H1 (cell line): Measurements from ENCODE around the gene FSIP1. TPM values are rescaled to one million over a fixed set of nuclear protein-coding genes. Genes with fewer than 3 reads are reported as not detected.

Source experiments
- CTCF ChIA-PET: fragments of 300-600 bp; sonication (Branson Sonifier 250); formaldehyde crosslinking; loops from one replicate; lab custom pipeline; 2021; ENCODE audit not compliant: partially characterized antibody; lab: Charles Lee
- POLR2A ChIA-PET: fragments of 300-600 bp; sonication (Branson Sonifier 250); formaldehyde crosslinking; loops from one replicate; lab custom pipeline; 2021; ENCODE audit warnings: inconsistent platforms; ENCODE audit not compliant: partially characterized antibody; lab: Charles Lee
- DNase-seq, 2 experiments: peaks; one replicate each; pipeline versions ENCODE4 v3.0.0 to v3.0.0-alpha.2; 2010 to 2022; ENCODE audit warnings: low spot score in 2 of 2, low read depth in 1 of 2, mixed read lengths in 1 of 2
- FAIRE-seq: peaks from 2 replicates; lab custom pipeline; 2011; peaks lifted over from hg19 to GRCh38; lab: Jason Lieb, UNC
- H2AFZ ChIP-seq: 2 replicates; pipeline ENCODE4 v1.8.1; 2012; ENCODE audit warnings: low read length, inconsistent platforms
- H2AK5ac ChIP-seq: 2 replicates; pipeline ENCODE4 v1.6.1; 2013; ENCODE audit warnings: low read depth, low read length
- H2BK120ac ChIP-seq: replicated peaks from 2 replicates; pipeline ENCODE3; 2013; ENCODE audit warnings: low read depth, low read length, inconsistent platforms
- H2BK12ac ChIP-seq: 2 replicates; pipeline ENCODE4 v1.6.1; 2013; ENCODE audit warnings: low read depth, low read length
- H2BK15ac ChIP-seq: 2 replicates; pipeline ENCODE4 v1.6.1; 2013; ENCODE audit warnings: low read length
- H2BK20ac ChIP-seq: 2 replicates; pipeline ENCODE4 v1.6.1; 2013; ENCODE audit warnings: low read length
- H2BK5ac ChIP-seq: 2 replicates; pipeline ENCODE4 v1.6.1; 2013; ENCODE audit warnings: low read depth, low read length
- H3K14ac ChIP-seq: 2 replicates; pipeline ENCODE4 v1.6.1; 2013; ENCODE audit warnings: inconsistent platforms; ENCODE audit not compliant: insufficient read length
- H3K18ac ChIP-seq: 2 replicates; pipeline ENCODE4 v1.6.1; 2013; ENCODE audit warnings: low read length; ENCODE audit errors: extremely low read depth
- H3K23ac ChIP-seq: 2 replicates; pipeline ENCODE4 v1.6.1; 2013; ENCODE audit warnings: inconsistent platforms; ENCODE audit not compliant: insufficient read length
- H3K23me2 ChIP-seq: 2 replicates; pipeline ENCODE4 v1.6.1; 2013; ENCODE audit warnings: low read depth, low read length
- H3K27ac ChIP-seq: 2 replicates; pipeline ENCODE4 v1.6.1; 2011; ENCODE audit warnings: low read depth, low read length, inconsistent platforms
- H3K27me3 ChIP-seq, 4 experiments: replicated peaks in 1 of 4; 1 replicate in 1 of 4; 2 replicates in 3 of 4; pipeline versions ENCODE4 v1.6.1 to v1.8.1; 2011 to 2013; ENCODE audit warnings: low read length in 3 of 4, mild to moderate bottlenecking in 3 of 4, inconsistent platforms in 2 of 4, mixed read lengths in 2 of 4, moderate library complexity in 1 of 4; ENCODE audit not compliant: control insufficient read depth in 3 of 4, insufficient read depth in 3 of 4; ENCODE audit errors: extremely low read depth in 1 of 4
- H3K36me3 ChIP-seq, 4 experiments: 2 replicates each; pipeline versions ENCODE4 v1.6.1 to v1.8.1; 2011 to 2013; ENCODE audit warnings: mild to moderate bottlenecking in 4 of 4, low read length in 3 of 4, moderate library complexity in 2 of 4, control low read depth in 1 of 4, inconsistent platforms in 1 of 4; ENCODE audit not compliant: insufficient read depth in 4 of 4, control insufficient read depth in 2 of 4
- H3K4ac ChIP-seq: replicated peaks from 2 replicates; pipeline ENCODE3; 2013; ENCODE audit warnings: low read length, low read depth, mixed read lengths, inconsistent platforms; ENCODE audit not compliant: insufficient read length
- H3K4me1 ChIP-seq, 4 experiments: replicated peaks in 1 of 4; 1 replicate in 1 of 4; 2 replicates in 3 of 4; pipeline versions ENCODE4 v1.6.1 to v1.8.1; 2011 to 2013; ENCODE audit warnings: low read length in 3 of 4, inconsistent platforms in 2 of 4, mixed read lengths in 1 of 4; ENCODE audit not compliant: insufficient read depth in 4 of 4, control insufficient read depth in 3 of 4
- H3K4me2 ChIP-seq, 2 experiments: 2 replicates each; pipeline versions ENCODE4 v1.6.1 to v1.8.1; 2011 to 2013; ENCODE audit warnings: low read depth in 2 of 2, low read length in 2 of 2, control low read depth in 1 of 2, inconsistent platforms in 1 of 2, mild to moderate bottlenecking in 1 of 2; ENCODE audit not compliant: insufficient read depth in 1 of 2
- H3K4me3 ChIP-seq, 4 experiments: fragments of 200-600, 300-600 bp in 1 of 4; sonication (generic), shearing (Covaris generic), sonication (Bioruptor Twin) in 1 of 4; 2 replicates each; pipeline versions ENCODE4 v1.5.1 to v1.8.1; 2011 to 2016; ENCODE audit warnings: low read length in 4 of 4, low read depth in 3 of 4, control low read depth in 2 of 4, inconsistent platforms in 2 of 4, mild to moderate bottlenecking in 2 of 4, mixed read lengths in 1 of 4, moderate library complexity in 1 of 4; ENCODE audit not compliant: insufficient read depth in 2 of 4; ENCODE audit errors: extremely low read depth in 1 of 4
- H3K56ac ChIP-seq: replicated peaks from 2 replicates; pipeline ENCODE3; 2013; ENCODE audit warnings: low read depth, mild to moderate bottlenecking, mixed read lengths, low read length, inconsistent platforms; ENCODE audit not compliant: insufficient read length
- H3K79me1 ChIP-seq: 2 replicates; pipeline ENCODE4 v1.6.1; 2013; ENCODE audit warnings: low read depth, low read length, control low read depth
- H3K79me2 ChIP-seq, 2 experiments: 2 replicates each; pipeline versions ENCODE4 v1.6.1 to v1.8.1; 2012 to 2013; ENCODE audit warnings: low read length in 2 of 2, mild to moderate bottlenecking in 2 of 2, inconsistent platforms in 1 of 2; ENCODE audit not compliant: insufficient read depth in 2 of 2, control insufficient read depth in 1 of 2
- H3K9ac ChIP-seq, 4 experiments: replicated peaks in 1 of 4; 1 replicate in 1 of 4; 2 replicates in 3 of 4; pipeline versions ENCODE4 v1.6.1 to v1.8.1; 2011 to 2013; ENCODE audit warnings: low read depth in 3 of 4, low read length in 3 of 4, control low read depth in 2 of 4, mild to moderate bottlenecking in 2 of 4, moderate library complexity in 2 of 4, inconsistent platforms in 1 of 4; ENCODE audit errors: extremely low read depth in 1 of 4
- H3K9me3 ChIP-seq, 2 experiments: 2 replicates each; pipeline versions ENCODE4 v1.6.1 to v1.8.1; 2012 to 2013; ENCODE audit warnings: mild to moderate bottlenecking in 2 of 2, moderate library complexity in 2 of 2, control low read depth in 1 of 2, inconsistent platforms in 1 of 2, low read depth in 1 of 2, low read length in 1 of 2, mixed read lengths in 1 of 2; ENCODE audit not compliant: insufficient read depth in 2 of 2
- H4K20me1 ChIP-seq, 2 experiments: replicated peaks in 1 of 2; 2 replicates each; pipeline versions ENCODE3 to v1.8.1; 2011 to 2013; ENCODE audit warnings: inconsistent platforms in 2 of 2, low read length in 2 of 2, mild to moderate bottlenecking in 1 of 2; ENCODE audit not compliant: insufficient read depth in 2 of 2, control insufficient read depth in 1 of 2
- H4K5ac ChIP-seq: 2 replicates; pipeline ENCODE4 v1.6.1; 2013; ENCODE audit warnings: low read length, low read depth, mixed read lengths, inconsistent platforms; ENCODE audit not compliant: insufficient read length
- H4K8ac ChIP-seq: 2 replicates; pipeline ENCODE4 v1.8.0; 2013; ENCODE audit warnings: mild to moderate bottlenecking, moderate library complexity, low read length, inconsistent platforms; ENCODE audit not compliant: insufficient read depth; ENCODE audit errors: extremely low read depth
- H4K91ac ChIP-seq: replicated peaks from 2 replicates; pipeline ENCODE3; 2013; ENCODE audit warnings: low read length, mixed read lengths, inconsistent platforms; ENCODE audit not compliant: insufficient read length
- EGR1 ChIP-seq: IDR thresholded peaks from 2 replicates; pipeline ENCODE4 v1.6.1; 2011; ENCODE audit warnings: low read depth, low read length, borderline replicate concordance
- ZNF274 ChIP-seq: IDR thresholded peaks from 2 replicates; pipeline ENCODE4 v1.7.0; 2012; ENCODE audit warnings: low read length, borderline replicate concordance; ENCODE audit errors: extremely low read depth
- WGBS, 2 experiments: shearing (Covaris generic) in 1 of 2; methylation state at CpG; one replicate each; pipeline versions ENCODE4 v1.1.6 to v1.1.7; 2013 to 2015; ENCODE audit warnings: low lambda C conversion rate in 2 of 2, mixed read lengths in 2 of 2, inconsistent platforms in 1 of 2, low coverage in 1 of 2, missing lambda C conversion rate in 1 of 2; ENCODE audit not compliant: insufficient replicate concordance in 2 of 2, insufficient coverage in 1 of 2, insufficient read length in 1 of 2; ENCODE audit errors: extremely low coverage in 1 of 2, missing lambda C conversion rate in 1 of 2; 5-methylcytosine and 5-hydroxymethylcytosine counted together
- polyA plus RNA-seq, 7 experiments: library from polyadenylated mRNA; depleted of rRNA in 3 of 7; stranded (reverse) in 5 of 7; unstranded in 2 of 7; fragments of >200 nt in 5 of 7; fragments of 200-250 nt in 2 of 7; gene quantifications; 1 replicate in 5 of 7; 2 replicates in 1 of 7; 4 replicates in 1 of 7; pipeline versions ENCODE4 v1.2.1 to v1.2.3, GENCODE V29; 2011 to 2013; ENCODE audit warnings: missing spikeins in 2 of 7, mixed read lengths in 2 of 7
- total RNA-seq: library from RNA; stranded (reverse); fragmentation: NEBNext Ultra II Directional; extraction: Animal tissue kit (Norgen Biotek cat#: 25700); gene quantifications from 2 replicates; pipeline ENCODE4 v1.2.1, GENCODE V29; 2021

The FSIP1 gene
- total and polyA plus RNA-seq, 2 of the 8 experiments (the other 6 are each of a cell fraction or from before 2014, with no cell fraction given) = 0.18 to 1.3 TPM

- Histone ChIP-seq H2BK120ac (no peak overlapping the region), H4K91ac (no peak overlapping the region), H3K36me3 (peaks cover 4 to 46% (median 24%) of the 10 kb centered on the region in 4 experiments), H3K27ac (no peak overlapping the region), H3K4ac (no peak overlapping the region), H2BK20ac (no peak overlapping the region), H2AK5ac (no peak overlapping the region), H4K5ac (no peak overlapping the region), H2BK12ac (no peak overlapping the region), H3K9ac (no peak overlapping the region), H2BK15ac (no peak overlapping the region), H3K27me3 (no peaks in the 10 kb centered on the region), H3K9me3 (no peaks in the 10 kb centered on the region), H3K23ac (no peak overlapping the region), H3K23me2 (no peaks in the 10 kb centered on the region), H3K4me3 (no peak overlapping the region), H2AFZ (no peak overlapping the region), H3K79me1 (peaks cover 2% of the 10 kb centered on the region; the same call in 1 of the 2 replicates), H3K4me1 (peaks cover 0 to 12% (median 10%) of the 10 kb centered on the region in 4 experiments; a peak in 5 of 7 replicates), H2BK5ac (no peak overlapping the region), H3K18ac (no peak overlapping the region), H3K14ac (no peak overlapping the region), H4K20me1 (peaks cover 3 to 8% of the 10 kb centered on the region in 2 experiments), H3K56ac (no peak overlapping the region), H3K4me2 (no peak overlapping the region), H4K8ac (no peak overlapping the region)
- ChIA-PET CTCF (interaction anchor here (0.7 to 2.8 kb wide), 3 partner anchors 19 to 55 kb away, joined by 3 to 13 read pairs (median 3); no protein-coding TSS in a partner anchor), POLR2A (interaction anchor here (1.5 kb wide), 1 partner anchor 86 kb away, joined by 3 read pairs; no protein-coding TSS in a partner anchor)
- no peak for DNase-seq
- WGBS, 2 experiments = 98% methylated on average over 2 of the region's 2 CpGs; no CpG with 5 or more reads in 1 of the 2 experiments
- no peak for FAIRE-seq
- no peak for TF ChIP-seq ZNF274
- no peak for TF ChIP-seq EGR1
- TF ChIP-seq, all 59 proteins: peak for 0
- H3K79me2 ChIP-seq = peaks cover 0 to 64% of the 10 kb centered on the region in 2 experiments; a peak in 3 of 4 replicates
Observed at GRCh38 chr15:39804026-39804425, 21.4 kb upstream of the FSIP1 start.
